Airway epithelial cell (primary cell): ENCODE measurements around the gene KPNA1. TPM values are rescaled to one million over a fixed set of nuclear protein-coding genes. Genes with fewer than 3 reads are reported as not detected.

Source experiments
- total RNA-seq: library from RNA; depleted of rRNA; stranded (reverse); fragments of >200 nt; gene quantifications from 2 replicates; pipeline ENCODE4 v1.2.3, GENCODE V29; 2015

Gene KPNA1
- 17.7 and 29.8 TPM in 2 replicates for total RNA-seq

DNA sequence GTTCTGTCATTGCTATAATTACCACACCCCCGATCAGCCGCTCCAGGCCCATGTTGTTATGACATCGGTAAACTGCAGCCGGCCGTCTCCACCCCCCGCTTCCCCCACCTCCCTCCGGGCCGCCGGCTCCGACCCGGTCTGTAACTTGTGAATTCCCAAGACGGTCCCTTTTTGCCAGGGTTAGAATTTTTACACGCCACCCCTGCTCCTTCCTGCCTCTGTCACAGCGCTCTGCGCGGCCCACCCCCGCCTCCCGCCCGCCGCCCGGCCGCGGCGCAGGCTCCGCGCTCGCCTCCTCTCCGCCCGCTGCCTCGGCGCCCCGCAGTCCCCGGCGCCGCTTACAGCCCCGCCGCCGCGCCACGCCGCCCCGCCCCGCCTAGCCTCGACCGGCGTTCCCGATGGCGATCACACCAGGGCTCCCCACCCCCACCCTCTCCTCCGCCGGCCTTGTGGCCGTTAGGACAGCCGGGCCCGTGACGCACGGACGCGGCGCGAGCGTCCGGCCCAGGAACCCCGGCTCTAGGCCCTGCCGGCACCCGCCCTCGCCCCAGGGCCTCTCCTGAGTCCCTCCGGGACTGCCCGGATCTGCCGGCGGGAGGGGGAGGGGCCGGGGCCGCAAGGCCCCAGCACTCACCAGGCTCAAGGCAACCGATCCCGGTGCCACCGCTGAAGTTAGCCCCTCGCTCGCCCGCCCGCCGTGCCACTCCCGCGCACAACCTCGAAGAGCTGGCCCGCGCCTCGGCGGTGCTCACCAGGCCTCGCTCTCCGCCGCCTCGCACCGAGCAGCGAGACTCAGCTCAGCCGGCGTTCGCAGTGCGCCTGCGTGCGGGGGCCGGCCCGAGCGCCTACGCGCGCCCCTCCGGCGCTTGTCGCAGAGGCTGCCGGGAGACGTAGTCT, at the start of gene KPNA1:
KPNA1 (minus strand) TSS at position 817 of the 897 bp plus-strand sequence. CDS start 18,374 bp downstream, outside the sequence.

GRCh38 chr3:122564155-122564912, 49.6 kb upstream of the KPNA1 start, which contains the start of the genes DTX3L and PARP9:
Gene DTX3L (plus strand): TSS chr3:122564338. CDS start chr3:122564427, 89 bp downstream.
Gene PARP9 (minus strand): TSS chr3:122564300. CDS start chr3:122559620, 4,680 bp downstream.

DNA sequence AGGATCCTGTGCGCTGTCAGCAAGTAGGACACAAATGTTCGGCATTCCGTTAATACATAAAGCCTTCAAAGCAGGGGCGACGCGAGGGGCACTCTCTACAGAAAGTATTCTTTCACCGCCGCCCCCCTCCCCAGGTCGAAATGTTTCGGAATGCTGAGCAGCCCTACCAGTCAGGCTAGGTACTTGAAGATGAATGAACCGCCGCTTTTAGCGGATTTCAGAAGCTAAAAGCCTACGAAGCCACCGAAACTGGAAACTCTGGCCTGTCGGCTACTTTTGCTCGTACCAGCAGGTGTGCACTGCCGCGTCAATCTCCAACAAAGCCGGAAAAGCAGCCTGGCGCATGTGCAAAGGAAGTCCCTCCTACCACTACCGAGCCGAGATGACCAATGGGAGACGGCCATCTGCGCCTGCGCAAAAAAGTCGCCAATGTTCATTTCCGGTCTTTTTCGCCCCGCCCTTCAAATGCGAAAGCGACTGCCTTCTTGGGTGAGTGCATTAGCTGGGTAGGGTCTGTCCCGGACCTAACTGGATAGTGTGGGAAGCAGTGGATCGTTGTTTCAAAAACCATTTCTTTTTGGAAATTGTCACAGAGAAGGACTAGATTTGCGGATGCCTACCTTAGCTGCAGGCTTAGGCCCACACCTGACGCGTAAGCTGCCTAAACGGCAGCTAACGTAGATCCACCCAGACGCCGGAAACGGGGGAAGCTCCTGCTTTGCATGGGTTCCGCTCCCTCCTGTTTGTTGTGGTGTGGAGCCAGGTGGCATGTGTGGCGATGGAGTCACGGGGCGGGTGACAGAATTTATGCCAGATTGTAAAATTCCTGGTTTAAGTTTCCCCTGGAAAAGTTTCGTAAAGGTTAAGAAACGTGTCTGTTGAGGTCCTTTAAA, 98.7 kb downstream of the KPNA1 start, which contains the start of gene WDR5B:
WDR5B (minus strand) TSS at position 301 of the 893 bp plus-strand sequence. CDS start 534 bp downstream, outside the sequence.

DNA sequence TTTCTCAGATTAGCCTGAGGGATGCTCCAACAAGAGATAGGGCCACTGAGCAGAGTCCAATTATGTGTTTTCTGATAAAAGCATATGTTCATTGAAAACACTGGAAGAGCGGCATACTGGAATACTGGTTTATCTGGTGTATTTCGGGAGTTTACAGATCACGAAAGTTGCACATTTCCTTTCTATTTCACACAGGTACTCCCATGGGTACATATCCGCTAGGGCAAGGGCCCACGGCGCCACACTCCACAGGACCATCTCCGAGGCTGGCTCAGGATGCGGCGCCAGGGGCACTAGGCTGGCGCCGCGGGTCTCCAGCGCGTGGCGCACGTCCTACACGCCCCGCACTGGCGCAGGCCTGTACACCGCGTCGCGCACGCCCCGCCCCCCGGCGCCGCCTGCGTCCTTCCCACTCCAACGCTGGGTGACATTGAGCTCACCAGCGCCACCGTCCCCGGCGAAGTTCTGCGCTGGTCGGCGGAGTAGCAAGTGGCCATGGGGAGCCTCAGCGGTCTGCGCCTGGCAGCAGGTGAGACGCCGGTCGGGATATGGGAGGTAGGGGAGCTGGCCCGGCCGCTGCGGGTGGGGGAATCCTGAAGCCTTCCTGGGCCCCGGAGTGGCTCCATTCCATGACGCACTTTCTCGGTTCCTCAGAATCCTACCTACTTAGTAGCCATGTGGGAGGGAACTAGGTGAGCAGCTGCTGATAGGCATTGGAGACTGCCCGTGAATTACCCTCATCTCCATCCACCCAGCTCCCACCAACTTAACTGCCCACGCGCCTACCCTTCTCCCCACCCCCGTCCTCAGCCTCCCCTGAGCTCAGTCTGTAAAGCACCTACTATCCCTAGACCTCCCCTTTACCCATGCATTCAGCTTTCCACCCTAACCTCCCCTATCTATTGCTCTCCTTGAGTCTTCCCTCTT, 130.7 kb downstream of the KPNA1 start, which contains the start of gene FAM162A:
FAM162A (plus strand) TSS at position 412 of the 927 bp plus-strand sequence; CDS start at position 496, 84 bp downstream.

DNA sequence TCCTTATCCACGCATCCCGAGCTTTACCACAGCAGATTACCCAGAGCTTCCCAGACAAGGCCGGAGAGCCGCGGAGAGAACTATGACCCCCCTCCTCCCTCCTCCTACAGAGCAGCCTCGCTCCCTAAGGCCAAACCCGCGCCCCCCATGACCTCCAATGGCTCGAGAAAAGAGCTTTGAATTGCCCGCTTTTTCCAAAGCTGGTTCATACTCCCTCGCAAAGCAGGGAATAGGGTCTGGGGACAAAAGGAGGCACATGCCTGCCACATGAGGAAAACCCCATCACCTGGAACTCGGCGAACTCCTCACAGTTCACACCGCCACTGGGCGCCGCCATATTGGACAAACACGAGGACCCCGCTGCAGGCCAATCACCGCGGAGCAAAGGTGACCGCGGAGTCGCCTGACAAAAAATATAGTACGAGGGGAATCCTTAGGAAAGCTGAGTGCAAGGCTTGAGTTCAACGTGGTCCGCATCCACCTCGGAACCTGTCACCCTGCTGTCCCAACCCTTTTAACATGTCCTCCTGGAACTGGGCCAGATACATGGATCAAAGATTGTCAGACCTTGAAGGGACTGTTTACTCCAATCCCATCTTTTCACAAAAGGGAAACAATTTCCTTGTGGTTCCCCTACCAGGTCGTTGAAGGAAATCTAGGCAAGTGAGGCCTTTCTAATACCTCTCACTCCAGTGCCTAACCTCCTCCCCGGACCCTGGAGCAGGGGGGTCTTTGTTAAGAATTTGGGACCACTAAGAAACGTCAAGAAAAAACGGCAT, 131.7 kb downstream of the KPNA1 start, which contains the start of gene MIX23:
MIX23 (minus strand) TSS at position 344 of the 779 bp plus-strand sequence; CDS start at position 337, 7 bp downstream.

Other genes with a start within 250 kb of the KPNA1 start
- gene CSTA, start 189.7 kb downstream of the KPNA1 start, total RNA-seq: 1,450 and 1,557 TPM in 2 replicates
- 35.0 and 42.8 TPM in 2 replicates for gene MIX23, start 131.7 kb downstream of the KPNA1 start, total RNA-seq
- gene FAM162A, start 130.8 kb downstream of the KPNA1 start, total RNA-seq: 57.5 and 64.2 TPM in 2 replicates
- 1.6 and 1.8 TPM in 2 replicates for gene WDR5B, start 98.9 kb downstream of the KPNA1 start, total RNA-seq
- gene PARP9, start 49.4 kb upstream of the KPNA1 start, total RNA-seq: 7.4 and 7.5 TPM in 2 replicates
- 5.2 and 7.5 TPM in 2 replicates for gene DTX3L, start 49.4 kb upstream of the KPNA1 start, total RNA-seq
- 0.07 and 0.19 TPM in 2 replicates for gene PARP15, start 62.7 kb upstream of the KPNA1 start, total RNA-seq
- 6.7 and 8.7 TPM in 2 replicates for gene PARP14, start 165.9 kb upstream of the KPNA1 start, total RNA-seq